NCI-H748 (cell line): Measurements from ENCODE around the gene UBE2V1.
"Not testable (repeated sequence)": the region's sequence is repeated elsewhere in the genome, so short reads cannot be mapped to it uniquely, and the experiment has no call there.

Experiments used
- DNase-seq: peaks from one replicate; lab custom pipeline; 2025; ENCODE audit not compliant: unreplicated experiment; lab: John Stamatoyannopoulos, UW

The UBE2V1 gene

GRCh38 chr20:50097843-50098242 is 15.1 kb downstream of the UBE2V1 start:
- no peak for DNase-seq

- no peak for DNase-seq
Observed at GRCh38 chr20:50096237-50096636, 16.7 kb downstream of the UBE2V1 start.

- DNase-seq, result no peak
Observed at GRCh38 chr20:50095476-50096078, 17.4 kb downstream of the UBE2V1 start.

- no peak for DNase-seq
Observed at GRCh38 chr20:50094522-50094921, 18.4 kb downstream of the UBE2V1 start.

- no peak for DNase-seq
Observed at GRCh38 chr20:50093240-50093639, 19.7 kb downstream of the UBE2V1 start.

GRCh38 chr20:50092436-50092835 is 20.5 kb downstream of the UBE2V1 start:
- DNase-seq, result no peak

- no peak for DNase-seq
Observed at GRCh38 chr20:50089787-50090177, 23.2 kb downstream of the UBE2V1 start.

GRCh38 chr20:50089140-50089786 is 23.7 kb downstream of the UBE2V1 start:
- no peak for DNase-seq

- no peak for DNase-seq
Observed at GRCh38 chr20:50088022-50088421, 24.9 kb downstream of the UBE2V1 start.

- DNase-seq, result peak; percentile 56
Observed at GRCh38 chr20:50085481-50086365, 27.2 kb downstream of the UBE2V1 start.

GRCh38 chr20:50085146-50085480 is 27.8 kb downstream of the UBE2V1 start:
- DNase-seq, result no peak

- DNase-seq, result no peak
Observed at GRCh38 chr20:50083034-50083433, 29.9 kb downstream of the UBE2V1 start.

GRCh38 chr20:50082056-50082455 is 30.9 kb downstream of the UBE2V1 start:
- not testable (repeated sequence) for DNase-seq

GRCh38 chr20:50077818-50078601 is 34.9 kb downstream of the UBE2V1 start:
- DNase-seq, result no peak

GRCh38 chr20:50073500-50073899 is 39.5 kb downstream of the UBE2V1 start:
- DNase-seq, result no peak

GRCh38 chr20:50071039-50071888 is 41.7 kb downstream of the UBE2V1 start:
- DNase-seq, result peak; percentile 74

- DNase-seq, result no peak
Observed at GRCh38 chr20:50070361-50070760, 42.6 kb downstream of the UBE2V1 start.

- DNase-seq, result no peak
Observed at GRCh38 chr20:50068041-50068651, 44.8 kb downstream of the UBE2V1 start.

- no peak for DNase-seq
Observed at GRCh38 chr20:50067461-50067860, 45.5 kb downstream of the UBE2V1 start.

GRCh38 chr20:50067018-50067417 is 45.9 kb downstream of the UBE2V1 start:
- no peak for DNase-seq
